ENCODE results near the gene ATP1A1.

ATP1A1 gene

GRCh38 chr1:116357487-116357886 is 15.6 kb upstream of the ATP1A1 start:
- Histone ChIP-seq H3K9me3 (ENCODE audit: insufficient read depth, low read length) (no peaks in the 10 kb centered on the region), H3K4me3 (ENCODE audit: insufficient read depth, low read length, poor library complexity, severe bottlenecking) (no peak overlapping the region), H3K4me2 (ENCODE audit: low read depth, low read length, poor library complexity, severe bottlenecking) (no peak overlapping the region), H3K36me3 (ENCODE audit: low read length) (no peaks in the 10 kb centered on the region), H4K20me1 (ENCODE audit: low read depth, low read length) (no peaks in the 10 kb centered on the region), H3K79me2 (ENCODE audit: insufficient read depth, low read length) (no peaks in the 10 kb centered on the region), H2AFZ (ENCODE audit: low read depth, low read length, severe bottlenecking) (no peak overlapping the region), H3K27me3 (ENCODE audit: low read length) (peaks cover 6% of the 10 kb centered on the region; the same call in 1 of the 2 replicates), H3K9ac (ENCODE audit: low read length) (no peak overlapping the region), H3F3A (ENCODE audit: insufficient read depth) (no peaks in the 10 kb centered on the region), H3K9me2 (replicated peaks; ENCODE audit: insufficient read depth, low read length) (no peaks in the 10 kb centered on the region), H3K27ac (ENCODE audit: low read depth, low read length) (no peak overlapping the region)
- TF ChIP-seq CTCF (IDR thresholded peaks at IDR 0.05; ENCODE audit: insufficient read depth, low read length, poor library complexity, severe bottlenecking): no peak
- no peak for TF ChIP-seq EZH2phosphoT487 (conservative IDR thresholded peaks at IDR 0.05; ENCODE audit: low read length)

GRCh38 chr1:116359060-116359830 is 13.8 kb upstream of the ATP1A1 start:
- no peak overlapping the region for H2AFZ ChIP-seq (ENCODE audit: low read depth, low read length, severe bottlenecking)
- no peaks in the 10 kb centered on the region for H3K9me2 ChIP-seq (replicated peaks; ENCODE audit: insufficient read depth, low read length)
- no peaks in the 10 kb centered on the region for H3K36me3 ChIP-seq (ENCODE audit: low read length)
- no peaks in the 10 kb centered on the region for H4K20me1 ChIP-seq (ENCODE audit: low read depth, low read length)
- H3K4me2 ChIP-seq (ENCODE audit: low read depth, low read length, poor library complexity, severe bottlenecking): no peak overlapping the region
- TF ChIP-seq EZH2phosphoT487 (conservative IDR thresholded peaks at IDR 0.05; ENCODE audit: low read length) (no peak), CTCF (IDR thresholded peaks at IDR 0.05; ENCODE audit: insufficient read depth, low read length, poor library complexity, severe bottlenecking) (no peak)
- H3K79me2 ChIP-seq (ENCODE audit: insufficient read depth, low read length): no peaks in the 10 kb centered on the region
- no peaks in the 10 kb centered on the region for H3F3A ChIP-seq (ENCODE audit: insufficient read depth)
- no peak overlapping the region for H3K9ac ChIP-seq (ENCODE audit: low read length)
- H3K4me3 ChIP-seq (ENCODE audit: insufficient read depth, low read length, poor library complexity, severe bottlenecking): no peak overlapping the region
- H3K27me3 ChIP-seq (ENCODE audit: low read length): peaks cover 6% of the 10 kb centered on the region; the same call in 1 of the 2 replicates
- no peak overlapping the region for H3K27ac ChIP-seq (ENCODE audit: low read depth, low read length)
- no peaks in the 10 kb centered on the region for H3K9me3 ChIP-seq (ENCODE audit: insufficient read depth, low read length)

DNA sequence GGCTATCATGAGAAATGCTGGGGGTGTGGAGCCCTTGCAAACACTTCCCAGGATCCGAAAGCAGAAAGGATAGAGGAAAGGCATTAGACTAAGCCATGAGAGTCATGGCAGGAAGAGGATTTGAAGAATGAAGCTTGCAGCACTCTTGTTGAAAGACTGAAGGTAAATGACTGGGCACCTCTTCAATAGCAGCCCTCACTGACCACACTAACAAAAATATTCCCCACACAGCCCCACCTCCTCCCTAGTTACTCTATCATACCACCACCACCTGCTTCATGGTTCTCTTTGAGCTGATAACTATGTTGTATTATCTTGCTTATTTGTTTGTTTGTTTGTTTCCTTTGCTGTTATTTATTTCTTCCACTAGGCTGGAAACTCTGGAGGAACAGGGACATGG is 13.2 kb upstream of the ATP1A1 start:
- H3K9me2 ChIP-seq (replicated peaks; ENCODE audit: insufficient read depth, low read length): no peaks in the 10 kb centered on the region
- H2AFZ ChIP-seq (ENCODE audit: low read depth, low read length, severe bottlenecking): no peak overlapping the region
- no peaks in the 10 kb centered on the region for H3K9me3 ChIP-seq (ENCODE audit: insufficient read depth, low read length)
- H3K36me3 ChIP-seq (ENCODE audit: low read length): no peaks in the 10 kb centered on the region
- no peaks in the 10 kb centered on the region for H3K79me2 ChIP-seq (ENCODE audit: insufficient read depth, low read length)
- H3K9ac ChIP-seq (ENCODE audit: low read length): no peak overlapping the region
- no peak overlapping the region for H3K27ac ChIP-seq (ENCODE audit: low read depth, low read length)
- H3K4me2 ChIP-seq (ENCODE audit: low read depth, low read length, poor library complexity, severe bottlenecking): no peak overlapping the region
- peaks cover 6% of the 10 kb centered on the region; the same call in 1 of the 2 replicates for H3K27me3 ChIP-seq (ENCODE audit: low read length)
- TF ChIP-seq CTCF (IDR thresholded peaks at IDR 0.05; ENCODE audit: insufficient read depth, low read length, poor library complexity, severe bottlenecking): no peak
- no peak for TF ChIP-seq EZH2phosphoT487 (conservative IDR thresholded peaks at IDR 0.05; ENCODE audit: low read length)
- H3K4me3 ChIP-seq (ENCODE audit: insufficient read depth, low read length, poor library complexity, severe bottlenecking): no peak overlapping the region
- no peaks in the 10 kb centered on the region for H3F3A ChIP-seq (ENCODE audit: insufficient read depth)
- H4K20me1 ChIP-seq (ENCODE audit: low read depth, low read length): no peaks in the 10 kb centered on the region
